Measurements from ENCODE around the gene FLNA.

FLNA gene

DNA sequence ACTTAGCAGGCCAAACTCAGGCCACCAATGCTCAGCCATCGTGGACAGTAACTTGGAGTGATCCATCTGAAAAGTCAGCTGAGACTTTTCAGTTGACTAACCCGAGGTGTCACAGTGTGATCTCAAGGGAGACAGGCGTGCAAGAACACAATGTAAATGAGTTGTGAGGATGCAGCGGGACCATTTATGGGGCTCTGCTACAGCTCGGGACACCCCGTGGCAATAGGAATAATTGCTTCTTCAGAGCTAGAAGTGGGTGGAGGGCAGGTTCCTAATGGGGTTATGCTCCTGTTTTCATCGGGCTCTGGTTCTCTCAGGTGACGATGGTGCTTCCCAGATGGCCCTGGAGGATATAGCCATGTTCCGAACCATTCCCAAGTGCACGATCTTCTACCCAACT is 51.5 kb downstream of the FLNA start:
- TF ChIP-seq CSDC2 (CRISPR knock-in tag; IDR thresholded peaks at IDR 0.05) (no peak), ZFP30 (CRISPR knock-in tag; IDR thresholded peaks at IDR 0.05) (no peak), PPARA (CRISPR knock-in tag; IDR thresholded peaks at IDR 0.05; ENCODE audit: borderline replicate concordance) (no peak), ZFP3 (CRISPR knock-in tag; IDR thresholded peaks at IDR 0.05) (no peak), ZNF565 (CRISPR knock-in tag; conservative IDR thresholded peaks at IDR 0.05; ENCODE audit: low read depth) (no peak), RARB (CRISPR knock-in tag; IDR thresholded peaks at IDR 0.05) (no peak), ZNF70 (CRISPR knock-in tag; IDR thresholded peaks at IDR 0.05) (no peak), ZC3H10 (CRISPR knock-in tag; IDR thresholded peaks at IDR 0.05) (no peak), ISL1 (CRISPR knock-in tag; IDR thresholded peaks at IDR 0.05) (no peak), OSR1 (CRISPR knock-in tag; IDR thresholded peaks at IDR 0.05) (no peak), ARNTL (CRISPR knock-in tag; IDR thresholded peaks at IDR 0.05; ENCODE audit: borderline replicate concordance, low read depth) (no peak)
- TF ChIP-seq, protein P1, sequence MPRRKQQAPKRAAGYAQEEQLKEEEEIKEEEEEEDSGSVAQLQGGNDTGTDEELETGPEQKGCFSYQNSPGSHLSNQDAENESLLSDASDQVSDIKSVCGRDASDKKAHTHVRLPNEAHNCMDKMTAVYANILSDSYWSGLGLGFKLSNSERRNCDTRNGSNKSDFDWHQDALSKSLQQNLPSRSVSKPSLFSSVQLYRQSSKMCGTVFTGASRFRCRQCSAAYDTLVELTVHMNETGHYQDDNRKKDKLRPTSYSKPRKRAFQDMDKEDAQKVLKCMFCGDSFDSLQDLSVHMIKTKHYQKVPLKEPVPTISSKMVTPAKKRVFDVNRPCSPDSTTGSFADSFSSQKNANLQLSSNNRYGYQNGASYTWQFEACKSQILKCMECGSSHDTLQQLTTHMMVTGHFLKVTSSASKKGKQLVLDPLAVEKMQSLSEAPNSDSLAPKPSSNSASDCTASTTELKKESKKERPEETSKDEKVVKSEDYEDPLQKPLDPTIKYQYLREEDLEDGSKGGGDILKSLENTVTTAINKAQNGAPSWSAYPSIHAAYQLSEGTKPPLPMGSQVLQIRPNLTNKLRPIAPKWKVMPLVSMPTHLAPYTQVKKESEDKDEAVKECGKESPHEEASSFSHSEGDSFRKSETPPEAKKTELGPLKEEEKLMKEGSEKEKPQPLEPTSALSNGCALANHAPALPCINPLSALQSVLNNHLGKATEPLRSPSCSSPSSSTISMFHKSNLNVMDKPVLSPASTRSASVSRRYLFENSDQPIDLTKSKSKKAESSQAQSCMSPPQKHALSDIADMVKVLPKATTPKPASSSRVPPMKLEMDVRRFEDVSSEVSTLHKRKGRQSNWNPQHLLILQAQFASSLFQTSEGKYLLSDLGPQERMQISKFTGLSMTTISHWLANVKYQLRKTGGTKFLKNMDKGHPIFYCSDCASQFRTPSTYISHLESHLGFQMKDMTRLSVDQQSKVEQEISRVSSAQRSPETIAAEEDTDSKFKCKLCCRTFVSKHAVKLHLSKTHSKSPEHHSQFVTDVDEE (CRISPR knock-in tag; IDR thresholded peaks at IDR 0.05), result no peak
- TF ChIP-seq, protein P2, sequence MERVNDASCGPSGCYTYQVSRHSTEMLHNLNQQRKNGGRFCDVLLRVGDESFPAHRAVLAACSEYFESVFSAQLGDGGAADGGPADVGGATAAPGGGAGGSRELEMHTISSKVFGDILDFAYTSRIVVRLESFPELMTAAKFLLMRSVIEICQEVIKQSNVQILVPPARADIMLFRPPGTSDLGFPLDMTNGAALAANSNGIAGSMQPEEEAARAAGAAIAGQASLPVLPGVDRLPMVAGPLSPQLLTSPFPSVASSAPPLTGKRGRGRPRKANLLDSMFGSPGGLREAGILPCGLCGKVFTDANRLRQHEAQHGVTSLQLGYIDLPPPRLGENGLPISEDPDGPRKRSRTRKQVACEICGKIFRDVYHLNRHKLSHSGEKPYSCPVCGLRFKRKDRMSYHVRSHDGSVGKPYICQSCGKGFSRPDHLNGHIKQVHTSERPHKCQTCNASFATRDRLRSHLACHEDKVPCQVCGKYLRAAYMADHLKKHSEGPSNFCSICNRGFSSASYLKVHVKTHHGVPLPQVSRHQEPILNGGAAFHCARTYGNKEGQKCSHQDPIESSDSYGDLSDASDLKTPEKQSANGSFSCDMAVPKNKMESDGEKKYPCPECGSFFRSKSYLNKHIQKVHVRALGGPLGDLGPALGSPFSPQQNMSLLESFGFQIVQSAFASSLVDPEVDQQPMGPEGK (CRISPR knock-in tag; IDR thresholded peaks at IDR 0.05; ENCODE audit: borderline replicate concordance), result no peak
- no peak; the same call in 2 of the 3 replicates for ATAC-seq

DNA sequence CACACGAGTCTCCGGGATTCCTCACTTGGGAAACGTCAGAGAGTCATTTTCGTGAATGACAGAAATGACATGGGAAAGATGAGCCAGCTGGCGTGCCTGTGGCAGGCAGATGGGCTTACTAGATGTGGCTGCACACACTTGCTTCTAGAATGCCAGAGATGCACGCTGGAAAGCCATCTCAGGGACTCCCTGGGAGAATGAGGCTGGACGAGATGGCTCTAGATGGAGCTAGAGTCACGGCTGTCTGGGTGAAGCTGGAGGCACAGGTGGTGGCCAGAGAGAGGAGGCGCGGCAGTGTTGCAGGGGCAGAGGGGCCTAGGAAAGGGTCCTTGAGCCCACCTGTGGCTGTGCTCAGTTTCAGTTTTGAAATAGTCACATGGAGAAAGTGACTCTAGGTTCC is 52.8 kb downstream of the FLNA start:
- TF ChIP-seq, protein P3, sequence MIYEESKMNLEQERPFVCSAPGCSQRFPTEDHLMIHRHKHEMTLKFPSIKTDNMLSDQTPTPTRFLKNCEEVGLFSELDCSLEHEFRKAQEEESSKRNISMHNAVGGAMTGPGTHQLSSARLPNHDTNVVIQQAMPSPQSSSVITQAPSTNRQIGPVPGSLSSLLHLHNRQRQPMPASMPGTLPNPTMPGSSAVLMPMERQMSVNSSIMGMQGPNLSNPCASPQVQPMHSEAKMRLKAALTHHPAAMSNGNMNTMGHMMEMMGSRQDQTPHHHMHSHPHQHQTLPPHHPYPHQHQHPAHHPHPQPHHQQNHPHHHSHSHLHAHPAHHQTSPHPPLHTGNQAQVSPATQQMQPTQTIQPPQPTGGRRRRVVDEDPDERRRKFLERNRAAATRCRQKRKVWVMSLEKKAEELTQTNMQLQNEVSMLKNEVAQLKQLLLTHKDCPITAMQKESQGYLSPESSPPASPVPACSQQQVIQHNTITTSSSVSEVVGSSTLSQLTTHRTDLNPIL (CRISPR knock-in tag; IDR thresholded peaks at IDR 0.05; ENCODE audit: low read depth), result no peak
- TF ChIP-seq, protein P2 (CRISPR knock-in tag; IDR thresholded peaks at IDR 0.05; ENCODE audit: borderline replicate concordance), result no peak
- no peak for TF ChIP-seq ISL1 (CRISPR knock-in tag; IDR thresholded peaks at IDR 0.05)
- no peak for TF ChIP-seq OSR1 (CRISPR knock-in tag; IDR thresholded peaks at IDR 0.05)
- no peak for TF ChIP-seq ZFP30 (CRISPR knock-in tag; IDR thresholded peaks at IDR 0.05)
- no peak for TF ChIP-seq TCF4 (CRISPR knock-in tag; IDR thresholded peaks at IDR 0.05; ENCODE audit: borderline replicate concordance)
- no peak for TF ChIP-seq TOX (CRISPR knock-in tag; IDR thresholded peaks at IDR 0.05; ENCODE audit: borderline replicate concordance)
- TF ChIP-seq RARB (CRISPR knock-in tag; IDR thresholded peaks at IDR 0.05), result no peak
- TF ChIP-seq SNAI2 (CRISPR knock-in tag; IDR thresholded peaks at IDR 0.05), result no peak

GRCh38 chrX:154321152-154321551 is 53.3 kb downstream of the FLNA start:
- TF ChIP-seq POU6F1 (CRISPR knock-in tag; IDR thresholded peaks at IDR 0.05; ENCODE audit: borderline replicate concordance, low read depth), result no peak
- no peak for TF ChIP-seq CSRNP3 (CRISPR knock-in tag; IDR thresholded peaks at IDR 0.05)
- TF ChIP-seq SNAI2 (CRISPR knock-in tag; IDR thresholded peaks at IDR 0.05), result no peak
- no peak for TF ChIP-seq ZC3H10 (CRISPR knock-in tag; IDR thresholded peaks at IDR 0.05)
- TF ChIP-seq, protein P1 (CRISPR knock-in tag; IDR thresholded peaks at IDR 0.05), result no peak
- TF ChIP-seq ZNF70 (CRISPR knock-in tag; IDR thresholded peaks at IDR 0.05), result no peak
- ATAC-seq, result no peak

More for the DNA sequence above, 52.8 kb downstream of the FLNA start:
- ATAC-seq, result peak; percentile 50; the same call in 2 of the 3 replicates
